ENCODE results near the gene ERN1. TPM values are rescaled to one million over a fixed set of nuclear protein-coding genes. Genes with fewer than 3 reads are reported as not detected.

Gene ERN1
- total and polyA plus RNA-seq, 2 of the 8 experiments (the other 6 are each of a cell fraction or from before 2014, with no cell fraction given), result 1.8 to 3.9 TPM

DNA sequence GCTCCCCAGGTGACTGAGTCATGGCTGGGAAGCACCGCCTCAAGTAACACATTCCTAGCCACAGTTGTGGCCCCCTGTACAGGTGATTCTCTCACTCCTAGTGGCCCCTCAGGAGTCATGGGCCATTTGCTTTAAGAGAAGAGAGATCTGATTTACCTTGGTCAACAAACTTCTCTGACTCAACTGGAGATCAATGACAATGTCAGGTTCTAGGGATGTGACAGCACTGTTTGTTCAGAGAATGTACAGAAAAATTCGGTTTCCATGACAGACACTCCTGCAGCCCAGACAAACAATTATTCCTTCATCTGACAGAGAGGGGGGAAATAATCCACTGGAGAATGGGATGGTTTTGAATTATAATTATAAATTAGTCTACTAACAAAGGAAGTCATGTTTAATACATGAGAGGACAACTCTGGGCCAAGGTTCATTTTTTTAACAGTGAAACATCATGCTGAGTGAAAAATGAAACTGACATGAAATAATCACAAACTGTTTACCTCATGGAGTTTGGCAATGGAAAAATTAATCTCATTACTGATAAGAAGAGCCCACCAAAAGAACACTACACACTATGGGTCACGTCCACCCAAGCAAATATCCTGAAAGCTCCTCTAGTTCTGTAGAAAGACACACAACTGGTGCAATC, 9.7 kb downstream of the ERN1 start (continued):
- no peak for TF ChIP-seq SP1 (IDR thresholded peaks at IDR 0.05; ENCODE audit: low read depth, low read length)
